HepG2 (cell line): ENCODE measurements around the gene PTPN14. TPM values are rescaled to one million over a fixed set of nuclear protein-coding genes. Genes with fewer than 3 reads are reported as not detected.
A peak's percentile ranks its signal among the peaks of the same experiment; 100 is the strongest.

Experiments used
- CHD2 ChIP-seq: IDR thresholded peaks from 2 replicates; pipeline ENCODE4 v1.6.1; 2011; ENCODE audit warnings: low read depth, low read length, improper control_type of control experiment
- HINFP ChIP-seq: sonication (generic); formaldehyde crosslinking; IDR thresholded peaks from 2 replicates; pipeline ENCODE4 v1.4.0; 2020; ENCODE audit warnings: low read depth, mild to moderate bottlenecking, missing genetic modification reagents
- HMGXB4 ChIP-seq, 2 experiments: sonication (generic) in 1 of 2; formaldehyde crosslinking in 1 of 2; IDR thresholded peaks; 2 replicates each; pipeline versions ENCODE4 v1.4.0 to v1.6.1; 2018 to 2020; ENCODE audit warnings: missing genetic modification reagents in 2 of 2, borderline replicate concordance in 1 of 2, low read depth in 1 of 2, mild to moderate bottlenecking in 1 of 2, missing biosample characterization in 1 of 2
- KLF11 ChIP-seq: IDR thresholded peaks from 2 replicates; pipeline ENCODE4 v1.6.1; 2016; ENCODE audit warnings: missing compliant biosample characterization
- MBD4 ChIP-seq: IDR thresholded peaks from 2 replicates; pipeline ENCODE4 v1.6.1; 2012; ENCODE audit warnings: low read length, inconsistent platforms, borderline replicate concordance
- MIER3 ChIP-seq: IDR thresholded peaks from 2 replicates; pipeline ENCODE4 v1.6.1; 2016; ENCODE audit warnings: missing compliant biosample characterization, borderline replicate concordance
- MYC ChIP-seq: sonication (generic); formaldehyde crosslinking; IDR thresholded peaks from 2 replicates; pipeline ENCODE4 v1.9.0; 2021; ENCODE audit warnings: missing genetic modification reagents, borderline replicate concordance
- PBX3 ChIP-seq: sonication (generic); formaldehyde crosslinking; IDR thresholded peaks from 2 replicates; pipeline ENCODE4 v1.8.1; 2023; ENCODE audit warnings: missing genetic modification reagents, inconsistent platforms, borderline replicate concordance
- ZBTB33 ChIP-seq: sonication (generic); formaldehyde crosslinking; IDR thresholded peaks from 2 replicates; pipeline ENCODE4 v1.4.0; 2020; ENCODE audit warnings: missing genetic modification reagents
- ZBTB38 ChIP-seq: sonication (generic); formaldehyde crosslinking; IDR thresholded peaks from 2 replicates; pipeline ENCODE4 v1.5.1; 2020; ENCODE audit warnings: mild to moderate bottlenecking, missing genetic modification reagents
- ZFY ChIP-seq: sonication (generic); formaldehyde crosslinking; IDR thresholded peaks from 2 replicates; pipeline ENCODE4 v1.4.0; 2020; ENCODE audit warnings: missing genetic modification reagents
- ZNF160 ChIP-seq: sonication (generic); formaldehyde crosslinking; IDR thresholded peaks from 2 replicates; pipeline ENCODE4 v1.8.0; 2022; ENCODE audit warnings: mild to moderate bottlenecking, inconsistent platforms, missing genetic modification reagents
- ZNF510 ChIP-seq: sonication (generic); formaldehyde crosslinking; IDR thresholded peaks from 2 replicates; pipeline ENCODE4 v1.4.0; 2020; ENCODE audit warnings: low read depth, mild to moderate bottlenecking, missing genetic modification reagents
- ZNF513 ChIP-seq: sonication (generic); formaldehyde crosslinking; conservative IDR thresholded peaks from 2 replicates; pipeline ENCODE4 v1.5.0; 2020; ENCODE audit warnings: missing genetic modification reagents
- ZNF574 ChIP-seq: sonication (generic); formaldehyde crosslinking; IDR thresholded peaks from 2 replicates; pipeline ENCODE4 v1.4.0; 2020; ENCODE audit warnings: missing genetic modification reagents
- ZNF777 ChIP-seq: sonication (generic); formaldehyde crosslinking; IDR thresholded peaks from 2 replicates; pipeline ENCODE4 v1.4.0; 2020; ENCODE audit warnings: missing genetic modification reagents
- ZNF879 ChIP-seq: sonication (generic); formaldehyde crosslinking; IDR thresholded peaks from 2 replicates; pipeline ENCODE4 v1.8.1; 2023; ENCODE audit warnings: missing genetic modification reagents
- ZSCAN9 ChIP-seq: IDR thresholded peaks from 2 replicates; pipeline ENCODE4 v1.6.1; 2016; ENCODE audit warnings: borderline replicate concordance
- polyA plus RNA-seq, 8 experiments: library from polyadenylated mRNA; depleted of rRNA in 3 of 8; stranded (reverse) in 7 of 8; unstranded in 1 of 8; fragments of >200 nt; fragmentation: Illumina TruSeq in 4 of 8; extraction: Trizol in 4 of 8; gene quantifications; 2 replicates each; pipeline versions ENCODE4 v1.2.1 to v1.2.3, GENCODE V29; 2011 to 2016; ENCODE audit warnings: low read depth in 4 of 8, missing spikeins in 1 of 8, mixed read lengths in 1 of 8; ENCODE audit not compliant: insufficient read depth in 1 of 8
- total RNA-seq, 5 experiments: library from RNA; depleted of rRNA; stranded (reverse); fragments of >200 nt; fragmentation: Illumina TruSeq; extraction: Trizol; gene quantifications; 2 replicates each; pipeline ENCODE4 v1.2.3, GENCODE V29; 2016; ENCODE audit warnings: low read depth in 1 of 5

Gene PTPN14
- total and polyA plus RNA-seq, 2 of the 13 experiments (the other 11 are each of a cell fraction or from before 2014, with no cell fraction given) = 3.9 to 4.7 TPM

- TF ChIP-seq ZBTB33 (CRISPR knock-in tag) = 0 out of 2 replicates have a peak, but pooled peaks have one; percentile 37
- no peak for TF ChIP-seq ZNF513 (CRISPR knock-in tag)
- TF ChIP-seq ZNF574 (CRISPR knock-in tag) = no peak
- TF ChIP-seq MBD4 = no peak
- TF ChIP-seq MIER3 (CRISPR knock-in tag) = no peak
- 0 out of 2 replicates have a peak, but pooled peaks have one; percentile 7 for TF ChIP-seq ZFY (CRISPR knock-in tag)
- no peak for TF ChIP-seq ZNF160 (CRISPR knock-in tag)
- no peak for TF ChIP-seq KLF11 (CRISPR knock-in tag)
- no peak for TF ChIP-seq HMGXB4 (CRISPR knock-in tag; IDR thresholded peaks at IDR 0.05; ENCODE audit: borderline replicate concordance in 1 of 2, low read depth in 1 of 2)
- TF ChIP-seq ZNF879 (CRISPR knock-in tag) = no peak
- TF ChIP-seq MYC (CRISPR knock-in tag) = no peak
- no peak for TF ChIP-seq ZBTB38
- no peak for TF ChIP-seq ZNF510 (CRISPR knock-in tag)
- no peak for TF ChIP-seq ZSCAN9
- no peak for TF ChIP-seq ZNF777 (CRISPR knock-in tag)
- no peak for TF ChIP-seq PBX3 (CRISPR knock-in tag)
- no peak for TF ChIP-seq CHD2
- 0 out of 2 replicates have a peak, but pooled peaks have one; percentile 35 for TF ChIP-seq HINFP
Measured at GRCh38 chr1:214550013-214550856, 1.2 kb downstream of the PTPN14 start (continued).
